Measurements from ENCODE around the gene POLN.

POLN gene

GRCh38 chr4:2063557-2064275 lies 178.2 kb downstream of the POLN start:
- Histone ChIP-seq H3K4me1 (ENCODE audit: insufficient read depth, low read length, poor library complexity, severe bottlenecking) (no peaks in the 10 kb centered on the region), H3F3A (ENCODE audit: low read depth) (no peaks in the 10 kb centered on the region), H3K4me3 (ENCODE audit: low read length, poor library complexity, severe bottlenecking) (no peak overlapping the region), H4K20me1 (ENCODE audit: insufficient read depth, low read length, poor library complexity, severe bottlenecking) (no peaks in the 10 kb centered on the region), H3K9me2 (replicated peaks; ENCODE audit: low read depth, low read length) (no peaks in the 10 kb centered on the region), H2AFZ (ENCODE audit: low read length) (no peak overlapping the region), H3K36me3 (ENCODE audit: insufficient read depth, low read length) (no peaks in the 10 kb centered on the region), H3K4me2 (ENCODE audit: low read depth, low read length, poor library complexity, severe bottlenecking) (no peak overlapping the region), H3K27me3 (ENCODE audit: insufficient read depth, low read length, poor library complexity, severe bottlenecking) (no peaks in the 10 kb centered on the region), H3K79me2 (ENCODE audit: insufficient read depth, low read length) (no peaks in the 10 kb centered on the region), H3K9ac (ENCODE audit: low read depth, low read length, poor library complexity, severe bottlenecking) (no peak overlapping the region), H3K9me3 (ENCODE audit: insufficient read depth, low read depth, low read length) (no peaks in the 10 kb centered on the region)
- TF ChIP-seq EZH2phosphoT487 (IDR thresholded peaks at IDR 0.05; ENCODE audit: borderline replicate concordance) (no peak), CTCF (conservative IDR thresholded peaks at IDR 0.05; ENCODE audit: low read length) (no peak)

- no peaks in the 10 kb centered on the region for H3F3A ChIP-seq (ENCODE audit: low read depth)
- no peak overlapping the region for H2AFZ ChIP-seq (ENCODE audit: low read length)
- no peaks in the 10 kb centered on the region for H4K20me1 ChIP-seq (ENCODE audit: insufficient read depth, low read length, poor library complexity, severe bottlenecking)
- no peaks in the 10 kb centered on the region for H3K36me3 ChIP-seq (ENCODE audit: insufficient read depth, low read length)
- H3K9me3 ChIP-seq (ENCODE audit: insufficient read depth, low read depth, low read length), result no peaks in the 10 kb centered on the region
- H3K9ac ChIP-seq (ENCODE audit: low read depth, low read length, poor library complexity, severe bottlenecking), result no peak overlapping the region
- H3K9me2 ChIP-seq (replicated peaks; ENCODE audit: low read depth, low read length), result no peaks in the 10 kb centered on the region
- H3K27me3 ChIP-seq (ENCODE audit: insufficient read depth, low read length, poor library complexity, severe bottlenecking), result no peaks in the 10 kb centered on the region
- H3K4me1 ChIP-seq (ENCODE audit: insufficient read depth, low read length, poor library complexity, severe bottlenecking), result no peaks in the 10 kb centered on the region
- TF ChIP-seq EZH2phosphoT487 (IDR thresholded peaks at IDR 0.05; ENCODE audit: borderline replicate concordance), result no peak
- no peak for TF ChIP-seq CTCF (conservative IDR thresholded peaks at IDR 0.05; ENCODE audit: low read length)
- no peak overlapping the region for H3K4me2 ChIP-seq (ENCODE audit: low read depth, low read length, poor library complexity, severe bottlenecking)
- H3K79me2 ChIP-seq (ENCODE audit: insufficient read depth, low read length), result no peaks in the 10 kb centered on the region
- H3K4me3 ChIP-seq (ENCODE audit: low read length, poor library complexity, severe bottlenecking), result no peak overlapping the region
Measured at GRCh38 chr4:2062808-2063524, 179.0 kb downstream of the POLN start.

GRCh38 chr4:2062168-2062807 lies 179.6 kb downstream of the POLN start:
- no peak for TF ChIP-seq CTCF (conservative IDR thresholded peaks at IDR 0.05; ENCODE audit: low read length)
- no peak for TF ChIP-seq EZH2phosphoT487 (IDR thresholded peaks at IDR 0.05; ENCODE audit: borderline replicate concordance)
- peaks cover 4% of the 10 kb centered on the region for H3K27me3 ChIP-seq (ENCODE audit: insufficient read depth, low read length, poor library complexity, severe bottlenecking)
- no peaks in the 10 kb centered on the region for H3K36me3 ChIP-seq (ENCODE audit: insufficient read depth, low read length)
- H3K9me3 ChIP-seq (ENCODE audit: insufficient read depth, low read depth, low read length), result no peaks in the 10 kb centered on the region
- H3K9ac ChIP-seq (ENCODE audit: low read depth, low read length, poor library complexity, severe bottlenecking), result no peak overlapping the region
- H3K4me1 ChIP-seq (ENCODE audit: insufficient read depth, low read length, poor library complexity, severe bottlenecking), result no peaks in the 10 kb centered on the region
- H3F3A ChIP-seq (ENCODE audit: low read depth), result no peaks in the 10 kb centered on the region
- no peak overlapping the region for H2AFZ ChIP-seq (ENCODE audit: low read length)
- no peaks in the 10 kb centered on the region for H4K20me1 ChIP-seq (ENCODE audit: insufficient read depth, low read length, poor library complexity, severe bottlenecking)
- H3K9me2 ChIP-seq (replicated peaks; ENCODE audit: low read depth, low read length), result no peaks in the 10 kb centered on the region
- no peak overlapping the region for H3K4me2 ChIP-seq (ENCODE audit: low read depth, low read length, poor library complexity, severe bottlenecking)
- H3K4me3 ChIP-seq (ENCODE audit: low read length, poor library complexity, severe bottlenecking), result no peak overlapping the region
- H3K79me2 ChIP-seq (ENCODE audit: insufficient read depth, low read length), result no peaks in the 10 kb centered on the region

Data from Loucy (cell line).